IMR-90 (cell line): ENCODE measurements around the gene ADCY4. TPM values are rescaled to one million over a fixed set of nuclear protein-coding genes. Genes with fewer than 3 reads are reported as not detected.
A peak's percentile ranks its signal among the peaks of the same experiment; 100 is the strongest.

Experiments
- ATAC-seq: fragments of 200-7000 bp; cut with Tn5 transposase; 2 replicates; pipeline ENCODE4 v1.9.1; 2020; ENCODE audit warnings: low read depth, mild to moderate bottlenecking, moderate library complexity
- BruUV-seq: library from RNA; stranded (reverse); fragments of 400-500 nt; replicated peaks from 2 replicates; lab custom pipeline; 2021; lab: Mats Ljungman, UMichigan
- CTCF ChIA-PET: fragments of 300-600 bp; formaldehyde crosslinking; extraction: SDS; loops from one replicate; lab custom pipeline; 2021; ENCODE audit warnings: antibody characterized with exemption; lab: Yijun Ruan, JAX
- POLR2A ChIA-PET: fragments of 300-600 bp; sonication (Branson Sonifier 250); formaldehyde crosslinking; loops from one replicate; lab custom pipeline; 2022; ENCODE audit warnings: antibody characterized with exemption; ENCODE audit not compliant: unreplicated experiment; lab: Charles Lee
- DNase-seq: peaks from one replicate; pipeline ENCODE4 v3.0.0; 2013
- H2AFZ ChIP-seq: replicated peaks from 2 replicates; pipeline ENCODE3; 2013; ENCODE audit warnings: low read length, mild to moderate bottlenecking; ENCODE audit not compliant: poor library complexity
- H2AK5ac ChIP-seq: 2 replicates; pipeline ENCODE4 v1.6.1; 2013; ENCODE audit warnings: low read depth, low read length, inconsistent platforms
- H2AK9ac ChIP-seq: replicated peaks from 2 replicates; pipeline ENCODE3; 2013; ENCODE audit warnings: mild to moderate bottlenecking, low read depth, low read length, moderate library complexity; ENCODE audit not compliant: poor library complexity
- H2BK120ac ChIP-seq: 2 replicates; pipeline ENCODE4 v1.6.1; 2013; ENCODE audit warnings: low read depth, low read length, inconsistent platforms
- H2BK15ac ChIP-seq: 3 replicates; pipeline ENCODE4 v1.6.1; 2013; ENCODE audit warnings: low read depth, low read length, inconsistent platforms
- H2BK20ac ChIP-seq: 2 replicates; pipeline ENCODE4 v1.6.1; 2013; ENCODE audit warnings: low read depth, mild to moderate bottlenecking, inconsistent platforms, low read length, moderate library complexity
- H2BK5ac ChIP-seq: 2 replicates; pipeline ENCODE4 v1.6.1; 2013; ENCODE audit warnings: mild to moderate bottlenecking, low read depth, low read length, inconsistent platforms; ENCODE audit not compliant: poor library complexity, severe bottlenecking
- H3K14ac ChIP-seq: replicated peaks from 2 replicates; pipeline ENCODE4 v1.6.1; 2013; ENCODE audit warnings: low read depth, low read length, inconsistent platforms
- H3K18ac ChIP-seq: 2 replicates; pipeline ENCODE4 v1.6.1; 2013; ENCODE audit warnings: low read depth, low read length, control low read depth
- H3K23ac ChIP-seq: 2 replicates; pipeline ENCODE4 v1.6.1; 2013; ENCODE audit warnings: low read depth, low read length, inconsistent platforms
- H3K27ac ChIP-seq: 2 replicates; pipeline ENCODE4 v1.5.1; 2013; ENCODE audit warnings: mild to moderate bottlenecking, control low read depth, low read length; ENCODE audit not compliant: insufficient read depth
- H3K27me3 ChIP-seq: 2 replicates; pipeline ENCODE4 v1.6.1; 2013; ENCODE audit warnings: low read length; ENCODE audit not compliant: control insufficient read depth, insufficient read depth
- H3K36me3 ChIP-seq: 2 replicates; pipeline ENCODE4 v1.6.1; 2013; ENCODE audit warnings: low read length, mixed read lengths; ENCODE audit not compliant: control insufficient read depth, insufficient read depth
- H3K4ac ChIP-seq: 2 replicates; pipeline ENCODE4 v1.6.1; 2013; ENCODE audit warnings: low read depth, low read length, inconsistent platforms
- H3K4me1 ChIP-seq: 2 replicates; pipeline ENCODE4 v1.6.1; 2013; ENCODE audit warnings: low read length, mixed read lengths; ENCODE audit not compliant: control insufficient read depth, insufficient read depth
- H3K4me2 ChIP-seq: 2 replicates; pipeline ENCODE4 v1.6.1; 2013; ENCODE audit warnings: low read depth, mild to moderate bottlenecking, control low read depth, low read length, moderate library complexity
- H3K4me3 ChIP-seq: 2 replicates; pipeline ENCODE4 v1.5.1; 2013; ENCODE audit warnings: low read depth, mild to moderate bottlenecking, control low read depth, low read length, moderate library complexity; ENCODE audit not compliant: insufficient read depth
- H3K56ac ChIP-seq: 2 replicates; pipeline ENCODE4 v1.6.1; 2013; ENCODE audit warnings: low read length, inconsistent platforms; ENCODE audit not compliant: insufficient read depth; ENCODE audit errors: extremely low read depth
- H3K79me1 ChIP-seq, 2 experiments: 2 replicates each; pipeline ENCODE4 v1.6.1; 2013; ENCODE audit warnings: low read length in 2 of 2, inconsistent platforms in 1 of 2, low read depth in 1 of 2
- H3K9ac ChIP-seq: 2 replicates; pipeline ENCODE4 v1.6.1; 2013; ENCODE audit warnings: low read depth, low read length, control low read depth
- H3K9me1 ChIP-seq: 2 replicates; pipeline ENCODE4 v1.6.1; 2013; ENCODE audit warnings: low read length, inconsistent platforms; ENCODE audit not compliant: insufficient read depth
- H3K9me3 ChIP-seq: 2 replicates; pipeline ENCODE4 v1.6.1; 2013; ENCODE audit warnings: low read length; ENCODE audit not compliant: control insufficient read depth, insufficient read depth
- H4K20me1 ChIP-seq: 2 replicates; pipeline ENCODE4 v1.6.1; 2013; ENCODE audit warnings: low read length, inconsistent platforms; ENCODE audit not compliant: insufficient read depth
- H4K5ac ChIP-seq: 2 replicates; pipeline ENCODE4 v1.6.1; 2013; ENCODE audit warnings: mild to moderate bottlenecking, low read depth, low read length, control low read depth
- H4K8ac ChIP-seq, 2 experiments: 2 replicates each; pipeline ENCODE4 v1.6.1; 2013; ENCODE audit warnings: low read depth in 2 of 2, low read length in 2 of 2, control low read depth in 1 of 2, inconsistent platforms in 1 of 2
- H4K91ac ChIP-seq: 2 replicates; pipeline ENCODE4 v1.6.1; 2013; ENCODE audit warnings: low read depth, low read length, inconsistent platforms; ENCODE audit not compliant: insufficient read depth
- BHLHE40 ChIP-seq: fragments of 150-350 bp; IDR thresholded peaks from 2 replicates; pipeline ENCODE4 v1.6.1; 2016; ENCODE audit warnings: mild to moderate bottlenecking, low read depth, low read length
- CEBPB ChIP-seq: IDR thresholded peaks from 2 replicates; pipeline ENCODE4 v1.6.1; 2012; ENCODE audit warnings: low read depth, low read length, improper control_type of control experiment
- FOS ChIP-seq: fragments of 150-350 bp; IDR thresholded peaks from 2 replicates; pipeline ENCODE4 v1.6.1; 2016; ENCODE audit warnings: low read depth, low read length
- MAFK ChIP-seq: IDR thresholded peaks from 2 replicates; pipeline ENCODE4 v1.6.1; 2012; ENCODE audit warnings: low read depth, low read length, improper control_type of control experiment
- MAZ ChIP-seq: IDR thresholded peaks from 2 replicates; pipeline ENCODE4 v1.6.1; 2012; ENCODE audit warnings: low read depth, mild to moderate bottlenecking, low read length, improper control_type of control experiment, moderate library complexity, borderline replicate concordance
- MXI1 ChIP-seq: IDR thresholded peaks from 2 replicates; pipeline ENCODE4 v1.6.1; 2012; ENCODE audit warnings: low read depth, mild to moderate bottlenecking, low read length, moderate library complexity, borderline replicate concordance
- NFE2L2 ChIP-seq: fragments of 150-350 bp; IDR thresholded peaks from 2 replicates; pipeline ENCODE4 v1.6.1; 2016; ENCODE audit warnings: low read depth, mild to moderate bottlenecking, low read length
- RAD21 ChIP-seq: IDR thresholded peaks from 2 replicates; pipeline ENCODE4 v1.6.1; 2012; ENCODE audit warnings: low read length, improper control_type of control experiment
- SMC3 ChIP-seq: fragments of 150-350 bp; IDR thresholded peaks from 2 replicates; pipeline ENCODE4 v1.6.1; 2016; ENCODE audit warnings: low read depth, mild to moderate bottlenecking, antibody characterized with exemption, low read length, moderate library complexity
- WGBS, 2 experiments: methylation state at CpG; one replicate each; pipeline versions ENCODE4 v1.1.5 to v1.1.7; 2013; ENCODE audit warnings: missing lambda C conversion rate in 2 of 2; ENCODE audit not compliant: insufficient read length in 1 of 2; ENCODE audit errors: extremely low coverage in 2 of 2; 5-methylcytosine and 5-hydroxymethylcytosine counted together
- dilution Hi-C: fragments of 300-500 bp; cut with HindIII; formaldehyde crosslinking; loops from one replicate; pipeline ENCODE4 v1.14.3; 2018; ENCODE audit warnings: low sequenced_read_pairs; ENCODE audit not compliant: unreplicated experiment
- in situ Hi-C: fragments of 300-500 bp; cut with MboI; formaldehyde crosslinking; loops from 3 replicates; pipeline ENCODE4 v1.14.3; 2019; ENCODE audit warnings: low sequenced_read_pairs, inconsistent platforms, mixed read lengths
- intact Hi-C: fragments of 100-400 bp; cut with micrococcal nuclease; formaldehyde crosslinking; loops from 2 replicates; pipeline ENCODE4 v1.10.0; 2022
- polyA plus RNA-seq, 3 experiments: library from polyadenylated mRNA; depleted of rRNA; stranded (reverse); fragments of >200 nt; gene quantifications; 2 replicates each; pipeline ENCODE4 v1.2.3, GENCODE V29; 2012; ENCODE audit warnings: low replicate concordance in 1 of 3
- total RNA-seq: library from RNA; depleted of rRNA; stranded (reverse); fragments of >200 nt; gene quantifications from 2 replicates; pipeline ENCODE4 v1.2.3, GENCODE V29; 2012
- TF ChIP-seq, protein P1 (sequence below): fragments of 150-350 bp; IDR thresholded peaks from 2 replicates; pipeline ENCODE4 v1.6.1; 2016; ENCODE audit warnings: low read depth, mild to moderate bottlenecking, low read length, moderate library complexity, borderline replicate concordance
- TF ChIP-seq, protein P2 (sequence below): conservative IDR thresholded peaks from 2 replicates; pipeline ENCODE4 v1.5.1; 2012; ENCODE audit warnings: mild to moderate bottlenecking, low read depth, low read length, improper control_type of control experiment
- TF ChIP-seq, protein P3 (sequence below): fragments of 150-350 bp; IDR thresholded peaks from 2 replicates; pipeline ENCODE4 v1.6.1; 2017; ENCODE audit warnings: mild to moderate bottlenecking, antibody characterized with exemption, low read length, low read depth

Gene ADCY4
- total and polyA plus RNA-seq, 2 of the 4 experiments (the other 2 are of a cell fraction) = not detected

DNA sequence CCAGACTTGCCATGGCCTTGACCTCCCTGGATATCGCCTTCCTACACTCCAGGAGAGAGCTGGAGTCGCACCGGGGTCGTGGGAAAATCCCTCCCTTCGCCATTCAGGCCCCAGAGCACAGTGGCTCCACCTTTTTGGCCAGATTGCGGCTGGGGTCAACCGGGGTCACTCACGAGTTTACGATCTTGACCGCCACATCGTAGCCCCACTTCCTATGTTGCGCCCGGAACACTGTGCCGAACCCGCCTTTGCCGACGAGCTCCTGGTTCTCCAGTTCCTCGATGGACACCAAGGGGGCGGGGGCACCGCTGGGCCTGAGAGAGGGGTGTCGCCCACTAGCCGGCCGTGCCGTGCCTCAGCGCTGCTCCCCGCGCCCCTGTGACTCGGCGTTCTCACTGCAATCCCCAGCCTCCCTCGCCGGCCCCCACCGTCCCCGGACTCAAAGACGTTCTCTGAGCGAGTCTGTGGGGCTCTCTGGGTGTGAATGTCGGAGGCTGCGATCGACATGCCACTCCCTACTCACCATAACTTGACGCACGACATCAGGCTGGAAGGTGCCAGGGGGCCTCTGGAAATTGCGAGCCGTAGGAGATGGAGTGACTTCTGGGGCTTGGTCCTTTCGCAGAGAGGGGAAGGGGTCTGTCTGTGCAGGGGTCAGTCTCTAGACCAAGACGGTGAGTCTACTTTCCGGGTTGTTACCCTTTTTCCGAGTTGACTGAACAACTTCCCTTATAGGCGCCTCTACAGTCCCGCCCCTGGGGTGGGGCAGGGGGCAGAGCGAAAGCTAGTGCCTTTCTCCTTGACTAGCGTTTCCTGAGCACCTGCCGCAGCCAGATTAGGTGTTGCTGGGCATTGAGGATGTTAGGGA is 4.6 kb upstream of the ADCY4 start, which contains the start of gene RIPK3:
Gene RIPK3 (minus strand): TSS at position 708 of the 868 bp plus-strand sequence. CDS start 165 bp downstream, at position 543.
- Histone ChIP-seq H4K20me1 (no peaks in the 10 kb centered on the region), H3K56ac (no peak within 1 kb of the TSS), H3K4ac (no peak within 1 kb of the TSS), H3K4me1 (no peaks in the 10 kb centered on the region; the same call in 1 of the 2 replicates), H3K4me2 (no peak within 1 kb of the TSS), H3K9me1 (no peaks in the 10 kb centered on the region), H2BK20ac (no peak within 1 kb of the TSS), H3K14ac (no peak within 1 kb of the TSS), H2AK5ac (no peak within 1 kb of the TSS), H4K8ac (no peak within 1 kb of the TSS), H2BK120ac (no peak within 1 kb of the TSS), H3K4me3 (no peak within 1 kb of the TSS), H3K27me3 (peaks cover 75% of the 10 kb centered on the region), H3K27ac (no peak within 1 kb of the TSS), H2BK15ac (no peak within 1 kb of the TSS), H2AK9ac (peak within 1 kb of the TSS; percentile 39), H3K23ac (peak within 1 kb of the TSS; percentile 46; the same call in 1 of the 2 replicates), H3K9ac (no peak within 1 kb of the TSS), H4K91ac (no peak within 1 kb of the TSS), H2AFZ (peak within 1 kb of the TSS; percentile 66), H4K5ac (no peak within 1 kb of the TSS), H3K18ac (no peak within 1 kb of the TSS), H2BK5ac (no peak within 1 kb of the TSS), H3K36me3 (no peaks in the 10 kb centered on the region), H3K79me1 (no peaks in the 10 kb centered on the region), H3K9me3 (no peaks in the 10 kb centered on the region; the same call in 1 of the 2 replicates)
- CTCF ChIA-PET = interaction anchor here (1.0 kb wide), 1 partner anchor 97 kb away, joined by 3 read pairs; no protein-coding TSS in a partner anchor
- in situ Hi-C loops = no loop called here
- DNase-seq (no peak), ATAC-seq (no peak)
- dilution Hi-C loops = no loop called here
- TF ChIP-seq NFE2L2 (no peak), FOS (no peak), BHLHE40 (no peak), MAZ (no peak), RAD21 (no peak), MAFK (no peak), SMC3 (no peak), MXI1 (no peak), CEBPB (no peak)
- TF ChIP-seq, protein P1, sequence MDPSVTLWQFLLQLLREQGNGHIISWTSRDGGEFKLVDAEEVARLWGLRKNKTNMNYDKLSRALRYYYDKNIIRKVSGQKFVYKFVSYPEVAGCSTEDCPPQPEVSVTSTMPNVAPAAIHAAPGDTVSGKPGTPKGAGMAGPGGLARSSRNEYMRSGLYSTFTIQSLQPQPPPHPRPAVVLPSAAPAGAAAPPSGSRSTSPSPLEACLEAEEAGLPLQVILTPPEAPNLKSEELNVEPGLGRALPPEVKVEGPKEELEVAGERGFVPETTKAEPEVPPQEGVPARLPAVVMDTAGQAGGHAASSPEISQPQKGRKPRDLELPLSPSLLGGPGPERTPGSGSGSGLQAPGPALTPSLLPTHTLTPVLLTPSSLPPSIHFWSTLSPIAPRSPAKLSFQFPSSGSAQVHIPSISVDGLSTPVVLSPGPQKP = no peak
- TF ChIP-seq, protein P2, sequence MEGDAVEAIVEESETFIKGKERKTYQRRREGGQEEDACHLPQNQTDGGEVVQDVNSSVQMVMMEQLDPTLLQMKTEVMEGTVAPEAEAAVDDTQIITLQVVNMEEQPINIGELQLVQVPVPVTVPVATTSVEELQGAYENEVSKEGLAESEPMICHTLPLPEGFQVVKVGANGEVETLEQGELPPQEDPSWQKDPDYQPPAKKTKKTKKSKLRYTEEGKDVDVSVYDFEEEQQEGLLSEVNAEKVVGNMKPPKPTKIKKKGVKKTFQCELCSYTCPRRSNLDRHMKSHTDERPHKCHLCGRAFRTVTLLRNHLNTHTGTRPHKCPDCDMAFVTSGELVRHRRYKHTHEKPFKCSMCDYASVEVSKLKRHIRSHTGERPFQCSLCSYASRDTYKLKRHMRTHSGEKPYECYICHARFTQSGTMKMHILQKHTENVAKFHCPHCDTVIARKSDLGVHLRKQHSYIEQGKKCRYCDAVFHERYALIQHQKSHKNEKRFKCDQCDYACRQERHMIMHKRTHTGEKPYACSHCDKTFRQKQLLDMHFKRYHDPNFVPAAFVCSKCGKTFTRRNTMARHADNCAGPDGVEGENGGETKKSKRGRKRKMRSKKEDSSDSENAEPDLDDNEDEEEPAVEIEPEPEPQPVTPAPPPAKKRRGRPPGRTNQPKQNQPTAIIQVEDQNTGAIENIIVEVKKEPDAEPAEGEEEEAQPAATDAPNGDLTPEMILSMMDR = no peak
- TF ChIP-seq, protein P3, sequence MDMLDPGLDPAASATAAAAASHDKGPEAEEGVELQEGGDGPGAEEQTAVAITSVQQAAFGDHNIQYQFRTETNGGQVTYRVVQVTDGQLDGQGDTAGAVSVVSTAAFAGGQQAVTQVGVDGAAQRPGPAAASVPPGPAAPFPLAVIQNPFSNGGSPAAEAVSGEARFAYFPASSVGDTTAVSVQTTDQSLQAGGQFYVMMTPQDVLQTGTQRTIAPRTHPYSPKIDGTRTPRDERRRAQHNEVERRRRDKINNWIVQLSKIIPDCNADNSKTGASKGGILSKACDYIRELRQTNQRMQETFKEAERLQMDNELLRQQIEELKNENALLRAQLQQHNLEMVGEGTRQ = no peak
- POLR2A ChIA-PET = no interaction called here
- no TSS peak for BruUV-seq
- 20% methylated on average over 23 of the region's 51 CpGs; no CpG with 5 or more reads in 1 of the 2 experiments for WGBS, 2 experiments
- intact Hi-C loops = no loop called here
